HG02884 (cell line): Measurements from ENCODE around the gene MYH15.
A peak's percentile ranks its signal among the peaks of the same experiment; 100 is the strongest.

Experiments used
- ATAC-seq: cut with Tn5 transposase; IDR thresholded peaks from one replicate; pipeline ENCODE4 v1.9.1; 2021; ENCODE audit warnings: mild to moderate bottlenecking, moderate library complexity; ENCODE audit not compliant: unreplicated experiment

Gene MYH15

DNA sequence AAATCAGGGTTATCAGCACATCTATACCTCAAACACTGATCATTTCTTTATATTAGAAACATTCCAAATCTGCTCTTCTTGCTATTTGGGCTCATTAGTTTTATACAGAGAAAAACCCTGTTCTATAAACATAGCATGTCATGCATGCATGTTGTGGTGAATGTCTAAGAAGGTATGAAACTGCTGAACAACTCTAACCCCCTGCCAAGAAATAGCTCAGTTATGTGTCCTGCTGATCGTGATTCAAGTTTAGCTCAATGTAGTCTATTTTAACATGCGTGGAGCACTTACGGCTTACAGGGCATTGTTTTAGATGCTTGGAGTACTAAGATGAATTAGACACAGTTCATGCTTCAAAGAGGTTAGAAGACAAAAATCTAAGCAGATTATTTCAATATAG is 35.8 kb downstream of the MYH15 start:
- ATAC-seq, result no peak

DNA sequence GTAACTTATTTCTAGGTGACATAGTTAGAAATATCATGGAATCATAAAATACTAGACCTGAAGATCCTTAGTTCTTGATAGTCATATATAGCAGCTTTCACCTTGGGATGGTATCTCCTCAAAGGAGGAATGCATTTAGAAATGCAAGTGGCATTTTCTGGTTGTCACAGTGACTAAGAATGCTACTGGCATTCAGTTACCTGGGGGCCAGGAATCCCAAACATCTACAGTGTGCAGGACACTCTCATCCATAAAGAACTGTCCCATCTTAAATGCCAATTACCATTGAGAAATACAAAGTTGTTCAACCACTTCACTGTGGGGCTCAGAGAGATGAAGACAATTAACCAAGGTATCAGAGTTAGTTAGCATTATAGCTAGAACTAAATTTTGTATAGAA is 36.7 kb downstream of the MYH15 start:
- no peak for ATAC-seq

DNA sequence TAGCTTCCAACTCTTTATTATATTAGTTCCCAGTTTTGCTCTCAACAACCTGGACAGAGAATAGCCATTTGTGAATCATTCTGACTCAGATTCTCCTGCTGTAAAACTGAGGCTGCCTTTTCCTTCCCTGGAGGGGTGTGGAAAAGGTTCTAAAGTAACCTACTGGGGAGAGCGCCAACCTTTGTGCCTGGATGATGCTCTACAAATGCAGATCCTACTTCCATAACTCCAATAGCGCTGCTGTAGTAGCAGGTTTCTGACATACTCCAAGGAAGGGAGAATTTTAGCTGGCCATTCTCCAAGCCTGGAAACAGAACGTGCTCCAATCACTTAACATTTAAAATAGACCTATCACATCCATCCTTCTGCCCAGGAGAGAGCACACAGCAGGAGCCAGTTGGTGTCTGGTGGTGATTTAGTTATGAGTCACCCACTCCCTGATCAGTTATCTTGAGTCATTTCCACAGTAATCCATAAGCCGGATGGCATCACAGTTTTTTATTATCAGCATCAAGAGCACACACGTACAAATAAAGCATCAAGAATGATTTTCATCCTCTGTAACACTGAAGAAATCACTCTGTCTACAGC is 38.3 kb downstream of the MYH15 start:
- no peak for ATAC-seq

DNA sequence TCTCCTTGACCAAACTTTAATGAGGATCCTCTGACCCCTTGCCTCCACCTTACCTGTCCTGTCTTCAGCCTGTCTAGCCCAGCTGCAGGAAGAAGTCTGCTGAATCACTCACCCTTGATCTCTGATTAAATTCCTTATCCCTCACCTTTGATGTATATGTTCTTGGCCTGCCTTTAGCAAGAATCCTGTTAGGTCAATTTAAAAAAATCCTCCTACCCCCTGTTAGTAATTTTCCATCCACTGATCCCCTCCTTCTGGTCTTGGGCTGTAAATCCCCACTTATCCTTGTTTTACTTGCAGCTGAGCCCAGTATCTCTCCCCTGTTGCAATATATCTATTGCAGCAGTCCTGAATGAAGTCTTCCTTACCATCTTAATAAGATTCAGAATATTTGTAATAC is 39.0 kb downstream of the MYH15 start:
- ATAC-seq, result no peak

DNA sequence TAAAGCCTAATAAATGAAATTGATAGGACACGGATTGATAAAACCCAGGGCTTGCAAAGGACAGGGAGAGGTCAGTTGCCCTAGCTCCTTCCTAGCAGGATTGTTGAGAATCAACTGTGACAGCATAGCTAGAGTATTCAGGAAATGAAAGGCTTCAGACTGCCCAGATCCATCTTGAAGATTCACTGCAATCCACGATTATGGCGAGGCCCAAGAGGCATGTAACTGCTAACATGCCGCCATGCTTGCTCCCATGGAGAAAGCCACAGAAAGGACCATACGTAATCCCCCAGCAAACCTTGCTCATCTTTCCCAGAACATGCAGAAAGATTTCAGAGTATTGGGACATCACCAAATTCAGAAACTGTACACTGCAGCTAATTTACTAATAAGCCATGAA is 41.3 kb downstream of the MYH15 start:
- ATAC-seq, result no peak

DNA sequence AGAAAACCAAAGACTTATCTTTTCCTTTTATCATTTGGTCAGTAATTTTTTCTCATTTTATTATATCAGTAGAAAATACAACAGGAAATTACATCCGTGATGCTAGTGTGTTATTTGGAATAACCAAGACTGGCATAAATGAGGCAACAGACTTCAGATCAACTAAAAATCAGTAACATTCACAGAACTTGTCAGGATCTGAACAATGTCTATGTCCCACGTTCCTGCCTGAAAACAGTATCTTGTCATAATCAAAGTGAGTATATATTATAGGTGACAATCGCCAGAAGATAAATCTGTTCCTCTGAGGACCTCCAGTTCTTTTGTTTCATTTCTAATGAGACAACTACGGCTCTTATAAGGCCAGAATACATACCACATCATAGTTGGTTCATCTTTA is 41.8 kb downstream of the MYH15 start:
- no peak for ATAC-seq

DNA sequence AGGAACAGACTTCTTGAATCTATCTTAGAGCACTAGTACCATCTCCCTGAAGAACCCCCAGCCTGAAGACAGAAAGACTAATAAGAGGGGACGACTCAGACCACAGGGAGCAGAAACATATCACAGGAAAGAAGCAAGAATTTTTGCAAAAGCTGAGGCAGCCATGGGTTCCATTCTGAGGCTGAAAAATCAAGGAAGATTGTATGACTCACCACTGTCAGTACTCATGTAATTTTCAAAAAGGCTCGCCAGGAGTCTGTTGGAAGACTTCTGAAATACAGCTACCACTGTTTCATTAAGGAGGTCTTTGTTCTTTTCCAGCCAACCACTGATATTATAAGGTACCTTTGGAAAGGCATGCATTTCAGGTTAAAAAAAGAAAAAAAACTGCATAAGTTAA is 47.5 kb downstream of the MYH15 start:
- no peak for ATAC-seq

DNA sequence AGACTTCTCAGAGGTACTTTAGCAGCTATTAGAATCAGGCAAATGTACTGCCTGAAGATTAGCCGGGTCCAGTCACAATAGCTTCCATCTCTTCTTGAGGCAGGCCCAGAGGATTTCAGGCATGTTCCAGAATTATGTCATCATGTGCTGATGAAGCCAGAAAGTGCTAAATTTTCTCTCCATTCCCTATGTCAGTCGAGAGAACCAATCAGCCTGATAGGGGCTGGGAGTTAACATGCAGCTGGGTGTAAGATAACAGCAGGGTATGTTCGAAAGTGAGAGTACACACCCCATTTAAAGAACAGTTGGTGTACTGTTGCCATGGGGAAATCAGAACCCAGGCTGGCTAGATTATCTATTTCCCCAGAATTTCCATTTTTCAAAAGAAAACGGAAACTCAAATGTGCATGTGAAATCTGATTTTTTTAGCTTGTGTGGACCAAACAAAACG is 48.7 kb downstream of the MYH15 start:
- ATAC-seq, result peak; percentile 93

DNA sequence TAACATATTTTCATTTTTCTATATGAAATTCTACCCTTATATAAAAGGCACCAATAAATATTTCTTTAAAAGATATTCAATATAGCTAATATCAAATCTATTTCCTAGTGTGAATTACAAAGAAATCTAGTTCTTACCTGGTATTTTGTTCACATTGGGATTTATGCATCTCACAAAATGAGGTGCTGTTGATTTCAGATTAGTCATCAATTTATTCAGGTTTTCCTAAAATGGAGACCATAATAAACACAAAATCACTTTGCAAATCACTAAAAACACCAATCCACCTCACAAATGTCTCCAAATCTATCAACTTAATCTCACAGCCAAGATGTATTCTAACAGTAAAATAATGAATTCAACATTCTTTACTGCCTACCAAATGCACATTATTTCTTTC is 51.2 kb downstream of the MYH15 start:
- no peak for ATAC-seq

DNA sequence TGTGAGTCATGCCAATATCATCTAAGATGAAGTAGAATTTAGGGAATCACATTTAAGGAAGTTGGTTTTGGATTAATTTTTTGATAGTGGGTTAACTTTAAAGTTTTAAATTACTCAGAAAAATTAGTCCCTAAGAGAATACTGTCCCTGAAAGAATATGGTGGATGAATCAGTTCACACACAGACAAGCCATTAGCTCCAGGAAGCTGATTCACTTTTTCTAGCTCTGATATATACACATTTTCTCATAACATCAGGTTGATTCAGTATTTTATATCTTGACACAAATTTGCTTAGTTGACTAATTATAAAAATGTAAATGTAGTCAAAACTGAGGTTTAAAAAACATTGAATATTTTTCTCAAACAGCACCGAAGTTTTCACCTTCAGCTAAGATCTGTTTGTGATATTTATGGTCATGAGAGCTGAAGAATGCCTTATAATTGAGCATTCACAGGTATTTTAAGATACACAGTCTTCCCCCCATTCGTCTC is 55.1 kb downstream of the MYH15 start:
- no peak for ATAC-seq

DNA sequence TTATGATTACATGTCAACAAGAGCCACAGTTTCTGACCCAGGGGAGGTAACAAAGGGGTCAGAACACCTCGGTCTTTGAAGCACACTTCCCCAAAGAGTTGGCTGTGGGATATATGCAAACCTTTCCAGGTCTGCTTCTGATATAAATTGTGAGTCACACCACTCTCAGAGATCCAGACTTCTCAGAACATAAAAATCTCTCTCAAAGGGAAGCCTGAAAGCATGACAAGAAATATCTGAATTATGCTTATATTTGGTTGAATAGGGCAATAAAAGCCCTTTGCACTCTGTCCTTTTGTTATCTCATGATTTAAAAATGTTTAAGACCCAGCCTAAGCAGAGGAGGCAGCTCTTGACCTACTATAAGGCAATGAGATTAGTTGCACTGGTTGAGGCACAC is 56.8 kb downstream of the MYH15 start:
- ATAC-seq, result no peak

DNA sequence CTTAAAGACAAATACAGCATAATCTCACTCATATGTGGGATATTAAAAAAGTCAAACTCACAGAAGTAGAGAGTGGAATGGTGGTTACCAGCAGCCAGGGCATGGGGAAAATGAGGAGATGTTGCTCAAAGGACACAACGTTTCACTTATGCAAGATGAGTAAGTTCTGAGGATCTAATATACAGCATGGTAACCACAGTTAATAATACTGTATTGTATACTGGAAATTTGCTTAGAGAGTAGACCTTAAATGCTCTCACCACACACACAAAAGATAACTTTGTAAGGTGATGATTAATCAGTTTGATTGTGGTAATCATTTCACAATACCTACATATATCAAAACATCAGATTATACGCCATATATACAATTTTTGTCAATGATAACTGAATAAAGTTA is 60.0 kb downstream of the MYH15 start:
- ATAC-seq, result no peak

DNA sequence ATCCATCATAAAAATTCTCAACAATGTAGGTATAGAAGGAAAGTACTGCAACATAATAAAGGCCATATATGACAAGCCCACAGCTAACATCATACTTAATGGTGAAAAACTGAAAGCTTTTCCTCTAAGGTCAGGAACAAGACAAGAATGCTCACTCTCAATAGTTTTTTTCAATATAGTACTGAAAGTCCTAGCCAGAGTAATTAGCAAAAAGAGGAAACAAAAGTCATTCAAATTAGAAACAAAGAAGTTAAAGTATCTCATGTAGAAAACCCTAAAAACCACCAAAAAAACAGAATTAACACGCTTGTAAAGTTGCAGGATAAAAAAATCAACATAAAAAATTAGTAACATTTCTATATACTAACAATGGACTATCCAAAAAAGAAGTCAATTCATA is 61.8 kb downstream of the MYH15 start:
- ATAC-seq, result no peak

DNA sequence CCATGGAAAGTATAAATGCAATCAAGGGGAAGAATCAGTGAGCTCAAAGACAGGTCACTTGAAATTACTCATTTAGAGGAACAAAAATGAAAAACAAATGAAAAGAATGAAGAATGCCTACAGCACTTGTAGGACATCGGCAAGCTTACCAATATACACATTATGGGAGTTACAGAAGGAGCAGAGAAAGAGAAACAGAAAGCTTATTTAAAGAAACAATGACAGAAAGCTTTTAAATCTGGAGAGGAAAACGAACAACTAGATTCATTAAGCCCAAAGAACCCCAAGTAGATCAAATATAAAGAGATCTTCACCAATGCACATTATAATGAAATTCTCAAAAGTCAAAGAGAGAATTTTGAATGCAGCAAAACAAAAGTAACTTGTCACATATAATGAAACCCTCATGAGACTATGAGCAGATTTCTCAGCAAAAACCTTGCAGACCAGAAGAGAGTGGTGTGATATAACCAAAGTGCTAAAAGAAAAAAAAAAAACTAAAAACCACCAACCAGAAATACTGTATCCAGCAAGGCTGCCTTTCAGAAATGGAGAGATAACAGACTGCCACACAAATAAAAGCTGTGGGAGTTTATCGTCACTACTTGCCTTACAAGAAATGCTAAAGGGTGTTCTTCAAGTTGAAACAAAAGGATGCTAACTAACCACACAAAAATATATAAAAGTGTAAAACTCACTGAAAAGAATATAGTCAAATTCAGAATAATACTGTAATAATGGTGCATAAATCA is 63.1 kb downstream of the MYH15 start:
- ATAC-seq, result no peak

DNA sequence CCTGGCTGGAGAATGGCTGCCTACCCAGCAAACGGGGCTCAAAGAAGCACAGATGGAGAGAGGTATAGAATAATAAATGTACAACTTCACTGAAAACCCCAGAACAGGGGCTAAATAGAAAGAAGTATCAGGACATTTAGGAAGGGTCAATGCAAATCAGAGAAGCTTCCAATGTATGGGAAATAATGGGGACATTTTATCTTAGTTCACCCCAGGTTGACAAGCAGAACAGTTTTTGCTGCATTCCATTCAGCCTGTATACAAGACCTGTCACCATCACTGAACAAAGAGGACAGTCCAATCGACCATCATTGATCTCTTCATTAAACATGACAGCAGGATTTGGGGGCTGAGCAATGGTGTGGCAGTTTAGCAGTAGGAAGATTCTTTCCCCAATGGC is 68.1 kb downstream of the MYH15 start:
- no peak for ATAC-seq

DNA sequence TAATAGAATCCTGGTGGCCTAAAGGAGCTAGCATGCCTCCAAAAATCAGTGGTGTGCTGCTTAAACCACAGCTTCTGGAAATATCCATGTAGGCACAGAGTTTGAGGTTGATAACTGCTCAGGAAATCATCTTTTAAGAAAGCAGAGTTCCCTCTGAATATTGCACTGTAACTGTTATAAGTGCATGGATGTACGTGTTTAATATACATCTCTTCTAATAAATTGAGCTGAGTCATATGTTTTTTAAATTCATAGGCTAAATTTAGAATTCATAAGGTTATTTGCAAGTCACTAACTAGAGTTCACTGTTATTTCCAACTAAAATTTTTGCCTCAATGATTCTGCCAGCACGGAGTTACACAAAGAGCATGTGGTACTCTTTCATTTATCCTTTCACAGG is 68.9 kb downstream of the MYH15 start:
- ATAC-seq, result no peak

DNA sequence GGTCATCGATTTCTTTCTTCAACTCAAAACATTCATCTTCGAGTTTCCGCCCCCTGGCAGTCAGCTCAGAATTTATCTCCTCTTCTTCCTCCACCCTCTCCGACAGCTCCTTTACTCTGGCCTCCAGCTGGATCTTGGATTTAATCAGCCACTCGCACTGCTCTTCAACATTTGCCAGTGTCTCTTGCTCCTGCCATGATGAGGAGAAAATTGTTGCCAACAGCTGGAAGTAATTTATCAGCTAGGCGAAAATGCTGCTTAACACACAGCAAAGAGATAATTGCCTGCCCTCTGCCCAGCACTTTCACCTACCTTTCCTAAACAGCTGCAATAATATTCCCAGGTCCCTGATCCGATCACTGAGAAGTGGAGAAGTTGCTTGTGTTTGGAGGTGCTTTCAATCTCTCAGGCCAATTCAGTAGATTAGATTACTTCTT is 69.3 kb downstream of the MYH15 start:
- ATAC-seq, result no peak

DNA sequence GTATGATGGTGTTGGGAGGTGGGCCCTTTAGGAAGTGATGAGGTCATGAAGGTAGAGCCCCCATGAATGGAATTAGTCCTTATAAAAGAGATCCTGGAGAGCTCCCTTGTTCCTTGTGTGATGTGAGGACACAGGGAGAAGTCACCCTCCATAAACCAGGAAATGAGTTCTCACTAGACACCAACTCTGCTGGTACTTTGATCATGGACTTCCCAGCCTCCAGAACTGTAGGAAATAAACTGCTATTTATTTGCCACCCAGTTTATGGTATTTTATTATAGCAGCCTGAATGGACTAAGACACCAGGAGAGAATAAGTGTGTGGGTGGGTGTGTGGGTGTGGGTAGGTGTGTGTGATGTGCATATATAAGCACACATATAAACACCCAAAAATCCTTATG is 71.9 kb downstream of the MYH15 start:
- no peak for ATAC-seq

DNA sequence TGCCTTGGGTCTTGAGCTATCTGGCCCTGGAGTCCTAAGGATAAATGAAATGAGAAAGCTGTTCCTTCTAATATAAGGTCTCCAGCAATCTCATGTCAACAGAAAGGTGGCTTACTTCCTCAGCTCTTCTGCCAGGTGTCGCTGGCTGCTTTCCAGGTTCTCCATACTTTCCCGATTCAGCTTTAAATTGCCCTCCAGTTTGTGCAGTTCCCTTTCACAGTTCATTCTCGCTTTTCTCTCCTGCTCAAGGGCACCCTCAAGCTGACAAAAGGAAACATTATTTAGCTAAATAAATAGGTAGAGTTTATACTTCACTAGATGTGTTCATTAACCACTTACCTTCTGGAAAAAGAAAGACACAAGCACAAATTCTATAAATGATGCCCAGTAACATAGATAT is 73.0 kb downstream of the MYH15 start:
- no peak for ATAC-seq

DNA sequence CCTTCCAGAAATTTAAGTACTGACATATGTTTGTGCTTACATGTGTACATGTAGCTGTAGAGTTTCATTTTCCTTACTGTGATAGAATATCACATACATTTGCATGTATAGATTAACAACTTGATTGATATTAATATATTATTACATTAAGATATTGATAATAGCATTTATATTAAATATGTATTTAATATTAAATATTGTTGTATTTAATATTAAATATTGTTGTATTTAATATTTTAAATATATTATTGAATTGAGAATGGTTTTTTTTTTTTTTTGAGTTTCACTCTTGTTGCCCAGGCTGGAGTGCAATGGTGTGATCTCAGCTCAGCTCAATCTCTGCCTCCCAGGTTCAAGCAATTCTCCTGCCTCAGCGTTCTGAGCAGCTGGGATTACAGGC is 76.5 kb downstream of the MYH15 start:
- no peak for ATAC-seq

DNA sequence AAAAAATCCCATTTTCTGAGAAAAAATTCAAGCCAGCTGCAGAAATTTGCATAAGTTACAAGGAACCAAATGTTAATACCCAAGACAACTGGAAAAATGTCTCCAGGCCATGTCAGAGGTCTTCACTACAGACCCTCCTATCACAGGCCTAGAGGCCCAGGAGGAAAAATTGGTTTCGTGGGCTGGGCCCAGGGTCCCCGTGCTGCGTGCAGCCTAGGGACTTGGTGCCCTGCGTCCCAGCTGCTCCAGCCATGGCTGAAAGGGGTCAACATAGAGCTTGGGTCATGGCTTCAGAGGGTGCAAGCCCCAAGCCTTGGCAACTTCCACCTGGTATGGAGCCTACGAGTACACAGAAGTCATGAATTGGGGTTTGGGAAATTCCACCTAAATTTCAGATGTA is 78.0 kb downstream of the MYH15 start:
- ATAC-seq, result no peak

DNA sequence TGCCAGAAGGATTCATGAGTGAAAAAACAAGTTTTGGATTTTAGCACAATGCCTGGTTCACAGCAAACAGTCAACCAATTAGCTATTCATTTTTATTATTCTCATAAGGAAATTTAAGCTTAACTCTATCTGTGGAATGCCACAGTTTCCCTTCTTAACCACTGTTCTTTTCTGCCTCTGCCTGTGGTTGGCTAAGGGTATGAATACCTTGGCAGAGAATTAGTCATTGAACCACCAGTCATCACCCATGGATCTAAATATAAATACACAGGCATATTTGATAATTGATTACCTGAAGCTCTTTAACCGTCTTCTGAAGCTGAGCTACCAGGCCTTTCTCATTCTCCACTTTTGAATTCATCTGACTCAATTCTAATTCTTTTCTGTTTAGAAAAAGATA is 79.9 kb downstream of the MYH15 start:
- no peak for ATAC-seq

DNA sequence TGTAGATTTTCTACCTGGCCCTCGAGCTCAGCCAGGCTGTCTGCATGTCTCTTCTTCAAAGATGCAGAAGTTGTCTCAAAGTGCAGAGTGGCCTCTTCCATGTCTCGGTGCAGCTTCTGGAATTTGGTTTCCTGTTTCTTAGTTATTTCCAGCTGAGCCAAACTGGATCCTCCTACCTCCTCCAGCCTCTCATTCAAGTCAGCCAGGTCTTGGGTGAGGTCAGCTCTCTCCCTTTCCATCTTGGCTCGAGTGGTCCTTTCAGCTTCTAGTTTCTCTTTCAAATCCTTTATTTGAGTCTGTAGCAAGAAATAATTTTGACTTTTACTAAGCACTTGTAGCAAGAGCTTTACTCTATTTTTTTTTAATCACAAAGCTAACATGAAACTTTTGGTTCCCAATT is 81.8 kb downstream of the MYH15 start:
- no peak for ATAC-seq
